HG03103 (cell line): ENCODE results near the gene SYTL4.
"Not testable (repeated sequence)": the region's sequence is repeated elsewhere in the genome, so short reads cannot be mapped to it uniquely, and the experiment has no call there.

Experiments used
- ATAC-seq: cut with Tn5 transposase; IDR thresholded peaks from one replicate; pipeline ENCODE4 v1.9.1; 2021; ENCODE audit warnings: low read depth; ENCODE audit not compliant: unreplicated experiment

SYTL4 gene

DNA sequence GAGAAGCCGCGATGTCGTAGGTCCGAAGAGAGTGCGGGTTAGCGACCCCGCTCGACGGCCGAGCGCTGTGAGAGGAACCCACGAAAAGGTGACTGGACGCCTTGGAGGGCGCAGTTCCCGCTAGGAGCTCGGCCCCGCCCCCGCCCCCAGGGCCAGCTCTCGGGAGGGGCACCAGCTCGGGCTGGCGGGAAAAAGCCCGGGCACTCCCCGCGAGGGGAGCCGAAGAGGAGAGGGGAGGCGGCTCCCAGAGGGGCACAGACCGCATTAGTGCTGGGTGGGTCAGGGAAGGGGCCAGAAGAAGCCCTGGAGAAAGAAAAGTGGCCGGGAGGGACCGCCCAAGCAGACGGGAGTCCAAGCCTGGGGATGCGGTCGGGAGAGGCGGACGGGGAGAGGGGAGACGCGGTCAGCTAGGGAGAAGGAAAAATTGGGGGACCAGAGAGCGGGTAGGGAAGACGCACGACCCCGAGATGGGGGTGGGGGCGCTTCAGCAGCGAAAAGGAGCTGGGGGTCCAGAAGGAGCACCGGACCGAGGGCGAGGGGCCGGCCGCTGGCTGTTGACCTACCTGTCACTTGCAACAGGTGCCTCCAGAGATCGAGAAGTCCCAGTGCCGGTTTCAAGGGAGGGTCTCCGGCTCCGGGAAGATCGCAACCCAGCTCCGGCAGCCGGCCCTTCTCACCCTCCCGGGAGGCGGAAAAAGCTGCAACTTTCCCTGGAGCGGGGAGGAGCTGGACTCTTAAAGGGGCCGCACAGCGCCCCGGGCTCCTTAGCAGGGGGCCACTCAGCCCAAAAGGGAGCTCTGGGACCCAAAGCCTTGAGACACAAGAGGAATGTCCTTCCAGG lies at the start of gene SYTL4:
Gene SYTL4, minus strand, starts transcription at position 681 of the 841 bp plus-strand sequence. CDS start 30,084 bp downstream, outside the sequence.
- ATAC-seq: no peak

- ATAC-seq: not testable (repeated sequence)
Measured at GRCh38 chrX:100769439-100769838, 37.5 kb upstream of the SYTL4 start.

GRCh38 chrX:100768679-100769338 lies 36.9 kb upstream of the SYTL4 start:
- peak; percentile 52 for ATAC-seq

DNA sequence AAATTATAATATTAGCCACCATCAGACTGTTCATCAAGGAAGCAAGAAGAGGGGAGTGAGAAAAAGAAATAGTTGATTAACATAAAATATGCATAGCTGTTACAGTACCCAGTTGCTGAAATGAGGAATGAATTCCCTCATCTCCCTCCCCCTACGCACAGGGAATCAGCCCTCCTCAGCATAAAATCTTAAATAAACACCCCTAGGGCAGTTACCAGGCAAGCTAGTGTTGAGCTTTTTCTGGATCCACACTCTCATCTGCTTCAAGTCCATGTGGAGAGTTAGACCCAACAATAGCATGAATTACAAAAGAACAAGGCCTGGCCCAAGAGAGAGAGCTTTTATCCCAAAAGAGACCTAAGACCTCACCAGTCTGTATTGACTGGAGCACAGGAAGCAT lies 19.0 kb upstream of the SYTL4 start:
- ATAC-seq: no peak

DNA sequence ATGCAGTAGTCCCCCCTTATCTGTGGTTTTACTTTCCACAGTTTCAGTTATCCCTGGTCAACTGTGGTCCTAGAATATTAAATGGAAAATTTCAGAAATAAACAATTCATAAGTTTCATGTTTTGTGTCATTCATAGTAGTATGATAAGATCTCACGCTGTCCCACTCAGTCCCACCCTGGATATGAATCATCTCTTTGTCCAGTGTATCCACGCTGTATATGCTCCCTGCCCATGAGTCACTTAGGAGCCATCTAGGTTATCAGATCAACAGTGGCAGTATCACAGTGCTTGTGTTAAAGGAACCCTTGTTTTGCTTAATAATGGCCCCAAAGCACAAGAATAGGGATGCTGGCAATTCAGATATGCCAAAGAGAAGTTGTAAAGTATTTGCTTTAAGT lies 16.2 kb upstream of the SYTL4 start:
- no peak for ATAC-seq

DNA sequence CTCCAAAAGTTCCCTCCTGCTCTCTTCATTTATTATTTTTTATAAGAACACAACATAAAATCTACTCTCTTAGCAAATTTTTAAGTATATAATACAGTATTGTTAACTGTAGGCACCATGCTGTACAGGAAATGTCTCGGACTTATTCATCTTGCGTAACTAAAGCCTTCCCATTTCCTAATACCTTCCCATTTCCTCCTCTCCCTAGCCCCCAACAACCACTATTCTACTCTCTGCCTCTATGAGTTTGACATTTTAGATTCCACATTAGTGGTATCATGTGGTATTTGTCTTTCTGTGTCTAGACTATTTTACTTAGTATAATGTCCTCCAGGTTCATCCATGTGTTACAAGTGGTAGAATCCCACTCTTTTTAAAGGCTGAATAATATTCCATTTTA lies 15.8 kb upstream of the SYTL4 start:
- no peak for ATAC-seq

- ATAC-seq: no peak
Measured at GRCh38 chrX:100747090-100747489, 15.2 kb upstream of the SYTL4 start.

GRCh38 chrX:100745806-100746537 lies 14.1 kb upstream of the SYTL4 start:
- ATAC-seq: no peak

DNA sequence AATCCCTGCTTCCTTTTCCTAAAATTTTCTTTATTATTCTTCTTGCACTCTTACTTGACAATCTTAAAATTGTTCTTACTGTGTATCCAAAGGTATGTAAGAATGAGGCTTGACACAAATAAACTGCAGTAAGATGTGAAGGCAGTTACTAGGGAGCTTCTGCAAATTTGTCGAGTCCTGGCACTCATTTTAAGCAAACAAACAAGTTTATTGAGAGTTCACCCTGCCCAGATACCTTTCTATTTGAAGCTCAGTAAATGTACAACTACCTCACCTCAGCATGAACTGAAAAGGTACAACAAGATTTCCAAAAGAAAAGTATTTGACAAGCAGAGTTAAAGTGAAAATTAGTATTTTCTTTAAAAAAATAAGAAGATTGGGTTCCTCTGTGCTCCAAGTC lies 13.3 kb upstream of the SYTL4 start:
- no peak for ATAC-seq

- ATAC-seq: no peak
Measured at GRCh38 chrX:100743009-100743607, 11.2 kb upstream of the SYTL4 start.

GRCh38 chrX:100724006-100724405 lies 7.9 kb downstream of the SYTL4 start:
- ATAC-seq: not testable (repeated sequence)

DNA sequence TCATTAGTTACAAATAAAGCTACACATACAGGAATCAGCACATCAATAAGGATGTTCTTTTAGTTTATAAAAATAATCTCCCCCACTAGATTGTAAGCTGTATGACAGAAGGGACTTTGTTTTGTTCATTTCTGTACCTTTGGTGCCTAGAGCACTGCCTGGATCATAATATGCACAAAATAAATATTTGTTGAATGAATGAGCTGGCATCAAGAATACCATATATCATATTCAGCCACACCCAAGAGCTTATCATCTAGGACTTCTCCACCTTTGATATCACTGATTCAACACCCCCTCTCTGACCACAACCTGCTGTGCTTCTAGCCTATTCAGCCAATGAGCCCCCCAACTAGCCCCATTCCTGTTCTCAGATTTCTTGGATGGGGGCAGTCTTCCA lies 10.6 kb downstream of the SYTL4 start:
- no peak for ATAC-seq

GRCh38 chrX:100720301-100720700 lies 11.6 kb downstream of the SYTL4 start:
- ATAC-seq: no peak

GRCh38 chrX:100719139-100719538 lies 12.8 kb downstream of the SYTL4 start:
- ATAC-seq: no peak

DNA sequence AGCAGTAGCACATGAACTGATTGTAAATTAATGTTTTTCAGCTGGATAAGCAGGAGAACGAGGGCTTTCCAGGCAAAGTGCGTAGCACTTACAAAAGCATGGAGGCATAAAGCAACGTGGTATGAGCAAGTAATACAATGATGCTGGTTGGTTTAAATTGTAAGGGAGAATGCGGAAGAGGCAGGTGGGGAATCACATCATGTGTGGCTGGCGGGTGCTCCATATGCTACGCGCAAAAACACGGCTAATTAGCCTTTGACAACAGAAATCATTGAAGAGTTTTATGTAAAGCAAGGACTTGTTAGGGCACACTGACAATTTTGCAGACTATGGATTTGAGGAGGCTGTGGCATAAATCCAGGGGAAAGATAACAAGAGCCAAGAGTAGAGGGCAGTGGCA lies 14.6 kb downstream of the SYTL4 start:
- no peak for ATAC-seq

- no peak for ATAC-seq
Measured at GRCh38 chrX:100710816-100711215, 21.1 kb downstream of the SYTL4 start.

- no peak for ATAC-seq
Measured at GRCh38 chrX:100704581-100705203, 27.2 kb downstream of the SYTL4 start.

DNA sequence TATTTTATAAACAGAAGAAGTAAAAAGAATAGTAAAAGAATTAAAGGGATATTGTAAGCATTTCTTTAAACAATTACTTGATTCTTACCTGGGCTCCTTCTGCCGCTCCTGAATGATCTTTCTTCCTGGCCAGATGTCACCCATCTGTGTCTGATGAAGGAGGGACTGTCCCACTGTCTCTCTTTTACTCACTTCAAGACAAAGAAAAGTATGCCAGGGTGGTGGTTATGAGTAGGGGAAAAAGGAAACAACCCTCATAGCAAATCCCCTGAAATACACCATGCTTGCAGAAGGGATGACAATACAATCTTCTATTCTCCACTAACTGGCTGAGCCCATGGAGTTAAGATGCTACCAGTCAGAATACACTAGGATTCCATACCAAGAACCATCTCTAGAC lies 31.1 kb downstream of the SYTL4 start:
- ATAC-seq: no peak

GRCh38 chrX:100698551-100698950 lies 33.4 kb downstream of the SYTL4 start:
- ATAC-seq: no peak

GRCh38 chrX:100696699-100697351 lies 35.1 kb downstream of the SYTL4 start:
- ATAC-seq: no peak
